GM18508 (cell line): ENCODE data around the gene TM4SF20.

Source experiments
- ATAC-seq: cut with Tn5 transposase; IDR thresholded peaks from one replicate; pipeline ENCODE4 v1.9.1; 2021; ENCODE audit warnings: moderate number of reproducible peaks; ENCODE audit not compliant: insufficient read depth, unreplicated experiment

Gene TM4SF20

GRCh38 chr2:227379095-227379494, at the start of gene TM4SF20:
Gene TM4SF20 (minus strand): TSS chr2:227379306. CDS start chr2:227379268, 38 bp downstream.
- no peak for ATAC-seq

DNA sequence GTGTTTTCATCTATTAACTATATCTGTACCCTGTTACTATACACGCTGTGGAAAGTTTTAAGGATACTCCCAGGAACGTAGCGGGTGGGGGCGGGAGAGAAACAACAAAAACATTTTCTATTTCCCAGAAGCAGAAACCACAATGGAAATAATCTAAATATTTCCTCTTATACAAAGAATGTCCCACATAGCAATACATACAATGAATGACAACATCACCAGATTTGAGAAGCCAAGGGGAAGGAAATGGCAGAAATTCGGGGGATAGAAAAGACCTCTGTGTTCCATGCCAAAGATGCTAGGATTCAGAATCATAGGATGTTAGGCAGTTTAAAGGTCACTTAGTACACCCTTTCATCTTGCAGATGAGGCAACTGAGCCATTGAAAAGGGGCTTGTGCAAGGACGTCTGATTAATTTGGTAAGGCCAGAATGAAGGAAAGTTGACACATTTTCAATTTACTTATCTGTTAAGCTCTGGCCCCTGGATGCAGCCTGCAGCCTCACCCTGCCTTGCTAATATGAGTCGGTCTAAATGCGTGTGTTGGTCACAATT, 49.7 kb upstream of the TM4SF20 start:
- no peak for ATAC-seq

GRCh38 chr2:227423656-227424499, 44.8 kb upstream of the TM4SF20 start:
- ATAC-seq = no peak

DNA sequence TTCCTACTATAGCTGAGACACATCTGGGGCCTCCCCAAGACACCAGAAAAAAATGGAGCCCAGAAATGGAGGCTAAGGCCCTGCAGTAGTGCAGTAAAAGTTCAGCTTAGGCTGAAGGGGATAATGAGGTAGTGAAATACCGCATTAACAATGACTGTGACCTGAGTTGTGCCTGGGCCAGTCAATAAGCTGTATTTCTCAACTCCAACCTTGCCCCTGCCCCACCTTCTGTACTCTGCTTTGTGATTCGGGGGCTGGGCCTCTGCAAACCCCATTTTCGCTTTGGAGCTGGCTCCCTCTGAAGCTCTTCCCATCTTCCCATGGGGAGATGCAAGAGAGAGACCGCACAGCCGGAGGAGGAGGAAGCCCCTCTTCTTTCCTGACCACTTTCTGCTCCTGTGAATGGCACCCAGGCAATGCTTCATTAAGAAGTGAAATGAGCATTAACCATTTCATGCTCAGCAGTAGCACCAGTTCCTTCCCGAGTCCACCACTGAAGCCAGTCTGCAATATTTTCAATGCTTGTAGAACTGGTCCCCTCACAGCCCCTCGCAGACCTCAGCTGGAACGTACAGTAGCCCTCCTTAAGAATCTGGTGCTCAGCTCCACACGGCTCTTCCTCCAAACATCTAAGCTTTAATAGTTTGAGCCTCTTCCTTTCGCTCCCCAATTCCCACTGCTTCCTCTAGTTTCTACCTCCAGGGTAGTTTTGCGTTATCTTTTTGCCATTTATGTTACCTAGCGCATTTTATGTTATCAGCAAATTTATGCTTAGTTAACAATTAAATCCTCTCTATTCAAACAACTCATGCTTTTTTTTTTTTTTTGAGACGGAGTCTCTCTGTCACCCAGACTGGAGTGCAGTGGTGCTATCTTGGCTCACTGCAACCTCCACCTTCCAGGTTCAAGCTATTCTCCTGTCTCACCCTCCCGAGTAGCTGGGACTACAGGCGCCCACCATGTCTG, 41.3 kb upstream of the TM4SF20 start:
- ATAC-seq = no peak

DNA sequence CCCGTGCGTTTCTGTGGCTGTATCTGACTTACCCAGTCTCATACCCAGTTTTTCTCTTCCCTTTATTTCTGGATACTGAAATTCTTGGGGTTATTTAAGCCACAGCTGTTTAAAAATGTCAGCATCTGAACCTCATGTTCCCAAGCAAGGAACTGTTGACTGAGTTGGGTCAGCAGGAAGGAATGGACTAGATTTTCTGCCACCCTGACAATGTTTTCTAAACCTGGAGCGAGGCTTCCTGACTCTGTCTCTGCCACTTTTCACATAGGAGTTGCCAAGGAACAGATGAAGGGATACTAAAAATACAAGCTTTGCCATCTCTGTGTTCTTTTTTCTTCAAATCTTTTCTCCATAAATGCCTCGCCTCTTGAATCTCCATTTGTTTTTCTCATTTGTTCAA, 37.6 kb upstream of the TM4SF20 start:
- no peak for ATAC-seq

GRCh38 chr2:227415538-227416424, 36.7 kb upstream of the TM4SF20 start:
- no peak for ATAC-seq

- ATAC-seq = no peak
Measured at GRCh38 chr2:227414846-227415245, 35.7 kb upstream of the TM4SF20 start.

DNA sequence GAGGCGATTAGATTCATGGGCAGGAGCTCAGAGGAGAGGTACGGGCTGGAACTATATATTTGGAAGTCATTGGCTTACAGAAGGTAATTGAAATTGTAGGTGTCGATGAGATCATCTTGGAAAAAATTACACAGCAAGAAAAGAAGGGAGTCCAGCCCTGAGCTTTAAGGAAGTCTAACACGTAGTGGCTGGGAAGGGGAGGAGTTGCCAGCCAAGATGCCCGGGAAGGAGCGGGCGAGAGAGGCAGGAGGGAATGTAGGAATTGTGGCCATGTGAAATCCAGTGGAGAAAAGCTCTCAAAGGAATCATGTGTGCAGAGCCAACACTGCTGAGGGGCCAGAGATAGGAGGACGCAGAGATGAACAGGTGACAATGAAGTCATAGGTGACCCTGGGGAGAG, 34.3 kb upstream of the TM4SF20 start:
- no peak for ATAC-seq

DNA sequence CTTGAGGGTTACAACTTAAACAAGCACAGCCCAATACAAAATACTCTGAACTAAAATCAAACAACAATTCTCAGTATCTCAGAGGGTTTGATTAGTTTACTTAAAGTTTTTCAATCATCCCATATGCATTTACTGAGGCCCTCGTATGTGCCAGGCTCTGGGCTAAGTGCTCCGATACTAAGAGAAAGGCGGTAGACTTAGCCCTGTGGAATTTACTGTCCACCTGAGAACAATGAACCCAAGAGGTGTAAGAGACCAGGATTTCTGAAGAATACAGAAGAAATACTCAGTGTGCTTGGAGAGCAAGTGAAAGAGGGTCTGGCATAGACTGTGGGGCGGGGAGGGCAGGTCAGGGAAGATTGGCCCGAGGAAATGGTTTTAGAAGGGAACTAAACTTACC, 33.8 kb upstream of the TM4SF20 start:
- no peak for ATAC-seq

DNA sequence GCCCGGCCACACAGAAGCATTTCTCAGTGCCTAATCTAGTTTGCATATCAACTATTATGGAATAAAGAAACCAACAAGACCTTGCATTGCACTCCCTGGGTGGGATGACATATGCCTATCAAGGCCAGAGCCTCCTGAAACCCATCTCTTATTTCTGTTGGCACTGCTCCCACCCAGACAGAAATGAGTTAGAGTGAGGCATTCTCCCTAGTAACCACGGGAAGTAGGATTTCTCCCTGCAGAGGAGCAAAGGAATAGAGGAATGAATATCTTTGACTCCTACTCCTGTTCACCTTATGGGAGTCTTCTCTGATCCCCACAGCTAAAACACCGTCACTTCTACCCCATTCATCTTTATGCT, 32.9 kb upstream of the TM4SF20 start:
- ATAC-seq = no peak

DNA sequence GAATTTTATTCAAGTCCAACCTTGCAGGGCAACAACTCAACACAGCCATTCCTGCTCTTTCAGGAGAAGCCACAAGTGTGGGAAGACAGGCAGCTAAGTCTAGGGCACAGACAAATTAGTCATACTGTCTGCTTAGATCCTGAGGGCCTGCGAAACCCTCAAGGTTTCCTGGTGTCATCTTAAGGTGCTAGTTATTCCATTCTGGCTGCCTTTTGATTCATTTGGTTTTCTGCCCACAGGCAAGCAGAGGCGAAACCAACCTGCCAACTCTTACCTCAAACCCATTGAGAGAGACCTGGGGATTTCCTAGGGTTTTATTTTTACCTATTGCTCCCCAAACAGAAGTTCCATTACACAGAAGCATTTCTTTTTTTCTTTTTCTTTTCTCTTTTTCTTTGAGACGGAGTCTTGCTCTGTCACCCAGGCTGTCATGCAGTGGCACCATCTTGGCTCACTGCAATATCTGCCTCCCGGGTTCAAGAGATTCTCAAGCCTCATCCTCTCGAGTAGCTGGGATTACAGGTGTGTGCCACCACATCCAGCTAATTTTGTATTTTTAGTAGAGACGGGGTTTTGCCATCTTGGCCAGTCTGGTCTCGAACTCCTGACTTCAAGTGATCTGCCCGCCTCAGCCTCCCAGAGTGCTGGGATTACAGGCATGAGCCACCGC, 32.3 kb upstream of the TM4SF20 start:
- ATAC-seq = peak; percentile 75

DNA sequence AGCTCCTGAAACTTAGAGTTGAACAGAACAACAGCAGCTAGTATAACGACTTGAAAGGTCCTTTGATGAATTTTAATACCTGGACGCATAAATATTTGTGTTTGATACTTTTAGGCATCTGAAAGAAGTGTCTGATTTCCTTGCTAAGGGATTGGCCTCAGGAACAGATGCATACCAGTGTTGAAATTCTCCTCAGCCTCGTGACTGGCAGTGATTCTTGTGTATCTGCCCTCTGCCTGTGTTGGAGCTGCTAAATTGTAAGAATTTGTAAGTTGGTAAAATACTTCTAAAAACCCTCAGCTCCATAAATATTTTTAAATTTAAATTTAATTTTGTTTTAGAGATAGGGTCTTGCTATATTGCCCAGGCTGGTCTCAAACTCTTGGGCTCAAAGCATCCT, 31.1 kb upstream of the TM4SF20 start:
- ATAC-seq = no peak

- ATAC-seq = no peak
Measured at GRCh38 chr2:227407591-227408151, 28.6 kb upstream of the TM4SF20 start.

DNA sequence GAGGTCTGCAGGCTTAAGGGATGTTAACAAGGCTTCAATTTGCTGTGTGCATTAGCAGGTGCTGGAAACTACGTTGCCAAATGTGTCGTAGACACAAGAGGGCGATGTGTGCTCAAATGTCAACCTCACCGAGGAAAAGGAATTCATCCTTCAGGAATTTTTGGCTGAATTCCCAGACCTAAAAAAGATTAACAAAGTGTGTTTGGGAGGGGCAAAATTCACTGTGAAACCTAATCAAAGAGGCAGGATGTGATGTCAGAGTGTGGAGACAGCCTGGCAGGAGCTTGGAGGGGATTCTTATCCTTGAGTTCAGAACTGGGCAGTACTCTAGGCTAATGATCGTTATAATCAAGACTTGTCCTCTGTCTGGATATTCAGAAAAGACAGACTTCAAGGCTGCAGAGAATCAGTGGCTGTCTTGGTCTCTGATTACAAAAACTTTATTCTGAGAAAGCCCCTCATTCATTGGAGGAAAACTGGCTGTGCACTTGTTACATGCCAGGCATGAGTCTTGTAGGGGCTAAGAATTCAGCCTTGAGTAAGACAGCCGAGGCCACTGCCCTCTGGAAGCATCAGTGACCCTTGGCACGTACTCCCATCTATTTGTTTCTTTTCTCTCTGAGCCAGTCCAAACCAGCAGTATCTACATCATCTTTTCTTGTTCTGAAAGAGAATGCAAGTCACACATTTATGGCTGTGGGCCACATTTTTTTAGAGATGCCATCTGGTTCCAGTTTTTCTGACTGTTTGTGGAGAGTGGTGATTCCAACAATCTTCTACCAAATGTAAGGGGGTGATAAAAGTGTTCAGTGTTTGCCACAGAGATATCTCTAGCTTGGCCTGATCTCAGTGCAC, 27.3 kb upstream of the TM4SF20 start:
- no peak for ATAC-seq

DNA sequence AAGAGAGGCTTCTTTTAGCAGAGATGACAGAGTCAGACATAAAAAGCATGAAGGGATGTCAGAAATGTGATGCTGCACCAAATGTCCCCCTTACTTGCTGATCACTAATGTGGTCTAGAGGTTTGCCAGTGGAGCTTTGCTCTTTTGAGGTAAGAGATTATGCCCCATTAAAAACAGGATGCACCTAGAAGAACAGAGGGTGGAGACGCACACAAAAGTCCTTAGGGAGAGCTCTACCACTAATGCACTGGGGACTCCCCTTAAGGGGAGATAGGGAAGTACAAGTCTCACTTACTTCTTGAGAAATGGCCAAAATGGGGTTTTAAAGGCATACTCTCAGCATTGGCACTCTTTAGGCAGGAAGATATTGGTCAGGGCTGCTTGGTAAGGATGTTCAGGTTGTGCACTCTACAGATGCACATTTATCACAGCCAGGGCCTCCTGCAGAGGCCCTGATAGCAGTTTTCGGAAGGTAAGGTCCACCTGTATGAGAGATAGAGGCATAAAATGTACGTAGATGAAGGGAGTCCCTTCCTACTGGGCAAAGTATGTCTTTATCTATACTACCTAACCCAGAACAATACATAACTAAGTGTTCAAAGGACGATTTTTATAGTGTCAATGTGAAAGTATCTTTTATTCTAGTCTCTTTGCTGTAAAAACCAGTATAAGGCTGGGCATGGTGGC, 25.6 kb upstream of the TM4SF20 start:
- ATAC-seq = no peak

- no peak for ATAC-seq
Measured at GRCh38 chr2:227402959-227403358, 23.9 kb upstream of the TM4SF20 start.

DNA sequence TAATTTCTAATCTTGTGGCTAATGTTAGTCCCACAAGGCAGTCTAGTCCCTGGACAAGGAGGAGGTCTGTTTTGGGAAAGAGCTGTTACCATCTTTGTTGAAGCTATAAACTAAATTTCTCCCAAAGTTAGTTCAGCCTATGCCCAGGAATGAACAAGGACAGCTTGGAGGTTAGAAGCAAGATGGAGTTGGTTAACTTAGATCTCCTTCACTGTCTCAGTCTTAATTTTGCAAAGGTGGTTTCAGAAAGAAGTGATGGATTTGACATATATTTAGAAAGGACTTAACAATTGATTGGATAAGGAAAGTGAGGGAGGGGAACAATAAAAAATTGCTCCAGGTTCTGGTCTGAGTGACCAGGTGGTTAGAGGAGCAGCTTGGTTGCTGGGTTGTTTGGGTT, 23.2 kb upstream of the TM4SF20 start:
- ATAC-seq = no peak

DNA sequence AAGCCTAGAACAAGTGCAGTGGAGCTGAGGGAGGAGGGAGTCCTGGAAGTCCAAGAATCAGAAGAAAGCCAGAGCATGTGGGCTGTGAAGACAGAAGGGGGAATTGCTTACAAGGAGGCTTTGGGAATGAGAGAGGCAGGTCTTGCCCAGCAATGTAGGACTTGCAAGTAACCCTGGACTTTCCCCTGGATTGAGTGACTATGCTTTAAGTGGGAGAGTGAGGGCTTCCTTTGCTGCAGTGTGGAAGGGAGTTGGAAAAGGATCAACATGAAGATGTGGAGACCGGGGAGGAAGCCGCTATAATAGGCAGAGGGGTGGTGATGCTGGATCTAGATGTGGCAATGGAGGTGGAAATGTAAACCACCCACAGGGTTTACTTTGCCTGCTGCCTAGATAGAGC, 22.4 kb upstream of the TM4SF20 start:
- ATAC-seq = no peak
